ENCODE results near the gene SELPLG.
"Not testable (repeated sequence)": the region's sequence is repeated elsewhere in the genome, so short reads cannot be mapped to it uniquely, and the experiment has no call there.

Gene SELPLG

DNA sequence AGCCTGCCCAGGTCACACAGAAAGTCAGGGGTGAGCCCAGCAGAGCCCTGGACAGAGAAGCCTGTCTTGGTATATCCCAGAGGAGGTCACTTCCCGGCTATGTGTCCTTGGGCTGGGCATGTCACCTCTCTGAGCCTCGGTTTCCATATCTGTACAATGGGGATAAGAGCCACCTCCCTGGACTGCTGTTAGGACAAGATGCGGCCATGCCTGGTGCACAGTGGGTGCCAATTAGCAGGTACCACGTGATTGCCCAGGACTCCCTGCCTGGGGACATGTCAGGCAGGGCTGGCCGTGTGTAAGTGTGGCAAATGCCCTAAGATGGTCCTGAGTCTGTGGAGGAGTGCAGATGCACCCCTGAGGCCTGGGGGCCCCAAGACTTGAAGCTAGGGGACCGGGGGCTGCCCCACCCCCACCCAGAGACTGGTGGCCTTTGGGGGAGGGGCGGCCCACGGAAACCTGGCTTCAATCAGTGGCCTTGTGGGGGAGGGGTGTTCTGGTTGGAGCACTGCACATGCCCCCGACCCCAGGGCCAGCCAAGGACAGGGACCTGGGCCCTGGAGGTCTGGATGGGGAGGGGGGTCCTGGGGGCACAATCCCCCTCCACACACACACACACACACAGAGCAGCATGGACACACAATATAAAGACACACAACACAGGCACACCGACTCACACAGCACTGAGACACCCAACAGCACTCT, 36.7 kb downstream of the SELPLG start:
- Histone ChIP-seq H2AFZ (ENCODE audit: low read depth, low read length) (no peak overlapping the region), H3K4me1 (ENCODE audit: insufficient read depth, low read length) (peaks cover 15% of the 10 kb centered on the region), H3K4me3 (ENCODE audit: low read length) (no peak overlapping the region), H3K9me3 (ENCODE audit: low read length) (no peaks in the 10 kb centered on the region), H3K36me3 (ENCODE audit: insufficient read depth, low read length) (no peaks in the 10 kb centered on the region), H3K27me3 (ENCODE audit: insufficient read depth, low read length) (no peaks in the 10 kb centered on the region)

- no peak overlapping the region for H3K4me3 ChIP-seq (ENCODE audit: low read length)
- no peaks in the 10 kb centered on the region for H3K9me3 ChIP-seq (ENCODE audit: low read length)
- no peaks in the 10 kb centered on the region for H3K27me3 ChIP-seq (ENCODE audit: insufficient read depth, low read length)
- H3K36me3 ChIP-seq (ENCODE audit: insufficient read depth, low read length) = no peaks in the 10 kb centered on the region
- no peak overlapping the region for H2AFZ ChIP-seq (ENCODE audit: low read depth, low read length)
- peaks cover 11% of the 10 kb centered on the region for H3K4me1 ChIP-seq (ENCODE audit: insufficient read depth, low read length)
Measured at GRCh38 chr12:108595711-108596647, 37.7 kb downstream of the SELPLG start.

- H3K4me3 ChIP-seq (ENCODE audit: low read length) = no peak overlapping the region
- peaks cover 11% of the 10 kb centered on the region for H3K4me1 ChIP-seq (ENCODE audit: insufficient read depth, low read length)
- H3K36me3 ChIP-seq (ENCODE audit: insufficient read depth, low read length) = no peaks in the 10 kb centered on the region
- no peaks in the 10 kb centered on the region for H3K9me3 ChIP-seq (ENCODE audit: low read length)
- no peaks in the 10 kb centered on the region for H3K27me3 ChIP-seq (ENCODE audit: insufficient read depth, low read length)
- no peak overlapping the region for H2AFZ ChIP-seq (ENCODE audit: low read depth, low read length)
Measured at GRCh38 chr12:108594960-108595710, 38.6 kb downstream of the SELPLG start.

- no peak overlapping the region for H3K4me3 ChIP-seq (ENCODE audit: low read length)
- H3K4me1 ChIP-seq (ENCODE audit: insufficient read depth, low read length) = peaks cover 12% of the 10 kb centered on the region
- H3K9me3 ChIP-seq (ENCODE audit: low read length) = no peaks in the 10 kb centered on the region
Measured at GRCh38 chr12:108594323-108594903, 39.3 kb downstream of the SELPLG start.

DNA sequence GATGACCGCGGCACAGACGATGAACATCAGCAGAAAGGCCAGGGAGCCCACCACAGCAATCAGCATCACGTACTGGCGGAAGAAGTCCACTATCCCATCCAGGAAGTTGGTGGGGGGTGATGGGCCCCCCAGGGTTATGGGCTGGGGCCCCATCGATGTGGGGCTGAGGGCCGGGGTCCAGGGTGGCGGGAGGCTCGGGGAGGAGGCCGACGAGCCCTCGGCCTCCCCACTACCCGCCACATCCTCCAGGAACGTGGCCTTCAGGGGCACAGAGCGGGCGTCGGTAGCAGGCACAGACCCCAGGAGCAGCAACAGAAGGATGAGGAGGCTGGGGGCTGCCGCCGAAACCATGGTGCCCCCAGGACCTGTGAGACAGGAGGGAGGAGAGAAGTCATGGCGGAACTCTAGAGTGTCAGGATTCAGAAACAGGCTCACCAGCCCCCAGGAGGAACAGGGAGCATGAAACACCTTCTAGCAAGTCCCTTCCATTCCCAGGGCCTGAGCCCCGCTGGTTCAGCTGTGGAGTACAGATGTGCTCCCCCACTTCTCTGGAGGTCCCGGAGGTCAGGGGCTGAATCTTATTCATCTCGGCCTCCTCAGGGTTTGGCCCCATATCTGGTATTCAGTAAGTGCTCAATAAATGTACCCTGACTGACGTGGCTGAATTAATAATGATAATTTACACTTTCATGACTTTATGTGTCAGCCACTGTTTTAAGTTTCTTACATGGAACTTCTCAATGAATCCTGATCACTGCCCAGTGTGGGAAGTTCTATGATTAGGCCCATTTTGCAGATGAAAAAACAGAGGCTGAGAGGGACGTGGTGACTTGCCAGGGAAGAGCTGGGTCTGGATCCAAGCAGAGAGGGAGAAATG, 41.4 kb downstream of the SELPLG start:
- Histone ChIP-seq H3K9me3 (ENCODE audit: low read length) (no peaks in the 10 kb centered on the region), H3K36me3 (ENCODE audit: insufficient read depth, low read length) (no peaks in the 10 kb centered on the region), H2AFZ (ENCODE audit: low read depth, low read length) (no peak overlapping the region), H3K27me3 (ENCODE audit: insufficient read depth, low read length) (no peaks in the 10 kb centered on the region), H3K4me1 (ENCODE audit: insufficient read depth, low read length) (peaks cover 8% of the 10 kb centered on the region), H3K4me3 (ENCODE audit: low read length) (no peak overlapping the region)

More at GRCh38 chr12:108594323-108594903, 39.3 kb downstream of the SELPLG start:
- Histone ChIP-seq H3K27me3 (ENCODE audit: insufficient read depth, low read length) (no peaks in the 10 kb centered on the region), H3K36me3 (ENCODE audit: insufficient read depth, low read length) (no peaks in the 10 kb centered on the region), H2AFZ (ENCODE audit: low read depth, low read length) (no peak overlapping the region)

DNA sequence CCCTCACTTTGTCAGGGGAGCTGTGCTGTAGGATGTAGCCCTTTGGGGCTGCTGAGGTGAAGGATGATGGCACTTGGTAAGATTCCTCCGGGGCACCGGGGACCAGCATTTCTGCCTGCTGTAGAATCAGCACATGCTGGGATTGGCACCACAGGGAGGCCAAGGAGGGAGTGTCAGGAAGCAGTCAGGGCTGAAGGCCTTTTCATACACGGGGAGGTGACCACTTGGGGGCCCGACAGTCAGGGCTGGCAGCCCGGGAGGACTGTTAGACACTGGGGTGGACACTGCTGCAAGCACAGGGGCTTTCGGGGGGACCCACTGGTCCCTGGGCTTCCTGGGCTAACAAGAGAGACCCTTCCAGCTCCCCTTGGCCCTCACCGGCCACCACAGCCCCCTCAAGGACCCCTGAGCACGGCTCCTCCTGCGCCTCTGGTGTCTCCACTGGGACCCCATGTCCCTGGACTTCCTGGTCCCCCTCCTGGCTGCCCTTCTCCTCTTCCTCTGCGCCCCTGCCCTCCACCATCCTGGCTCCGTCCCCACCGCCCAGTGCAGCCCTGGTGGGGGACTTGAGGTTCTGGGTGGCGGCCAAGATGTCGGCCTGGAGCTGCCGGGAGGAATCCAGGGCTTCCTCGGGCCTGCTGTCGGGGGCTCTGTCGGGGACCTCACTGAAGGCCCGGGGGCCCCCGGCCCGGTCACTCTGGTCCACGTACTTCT, 42.3 kb downstream of the SELPLG start:
- no peaks in the 10 kb centered on the region for H3K36me3 ChIP-seq (ENCODE audit: insufficient read depth, low read length)

GRCh38 chr12:108590463-108590862, 43.2 kb downstream of the SELPLG start:
- H3K36me3 ChIP-seq (ENCODE audit: insufficient read depth, low read length); H3K27me3 ChIP-seq (ENCODE audit: insufficient read depth, low read length); H3K4me3 ChIP-seq (ENCODE audit: low read length); H3K9me3 ChIP-seq (ENCODE audit: low read length); H3K4me1 ChIP-seq (ENCODE audit: insufficient read depth, low read length); H2AFZ ChIP-seq (ENCODE audit: low read depth, low read length): not testable (repeated sequence)

More for the DNA sequence above, 42.3 kb downstream of the SELPLG start:
- peaks cover 7% of the 10 kb centered on the region for H3K4me1 ChIP-seq (ENCODE audit: insufficient read depth, low read length)
- H3K4me3 ChIP-seq (ENCODE audit: low read length) = no peak overlapping the region
- H2AFZ ChIP-seq (ENCODE audit: low read depth, low read length) = no peak overlapping the region
- H3K27me3 ChIP-seq (ENCODE audit: insufficient read depth, low read length) = no peaks in the 10 kb centered on the region
- H3K9me3 ChIP-seq (ENCODE audit: low read length) = no peaks in the 10 kb centered on the region

- H2AFZ ChIP-seq (ENCODE audit: low read depth, low read length) = no peak overlapping the region
- H3K4me3 ChIP-seq (ENCODE audit: low read length) = no peak overlapping the region
- peaks cover 7% of the 10 kb centered on the region for H3K4me1 ChIP-seq (ENCODE audit: insufficient read depth, low read length)
- no peaks in the 10 kb centered on the region for H3K9me3 ChIP-seq (ENCODE audit: low read length)
- no peaks in the 10 kb centered on the region for H3K36me3 ChIP-seq (ENCODE audit: insufficient read depth, low read length)
- H3K27me3 ChIP-seq (ENCODE audit: insufficient read depth, low read length) = no peaks in the 10 kb centered on the region
Measured at GRCh38 chr12:108589840-108590229, 43.9 kb downstream of the SELPLG start.

- H3K9me3 ChIP-seq (ENCODE audit: low read length) = no peaks in the 10 kb centered on the region
- peaks cover 7% of the 10 kb centered on the region for H3K4me1 ChIP-seq (ENCODE audit: insufficient read depth, low read length)
- no peak overlapping the region for H3K4me3 ChIP-seq (ENCODE audit: low read length)
- H2AFZ ChIP-seq (ENCODE audit: low read depth, low read length) = no peak overlapping the region
- H3K27me3 ChIP-seq (ENCODE audit: insufficient read depth, low read length) = no peaks in the 10 kb centered on the region
- H3K36me3 ChIP-seq (ENCODE audit: insufficient read depth, low read length) = no peaks in the 10 kb centered on the region
Measured at GRCh38 chr12:108589028-108589839, 44.5 kb downstream of the SELPLG start.

DNA sequence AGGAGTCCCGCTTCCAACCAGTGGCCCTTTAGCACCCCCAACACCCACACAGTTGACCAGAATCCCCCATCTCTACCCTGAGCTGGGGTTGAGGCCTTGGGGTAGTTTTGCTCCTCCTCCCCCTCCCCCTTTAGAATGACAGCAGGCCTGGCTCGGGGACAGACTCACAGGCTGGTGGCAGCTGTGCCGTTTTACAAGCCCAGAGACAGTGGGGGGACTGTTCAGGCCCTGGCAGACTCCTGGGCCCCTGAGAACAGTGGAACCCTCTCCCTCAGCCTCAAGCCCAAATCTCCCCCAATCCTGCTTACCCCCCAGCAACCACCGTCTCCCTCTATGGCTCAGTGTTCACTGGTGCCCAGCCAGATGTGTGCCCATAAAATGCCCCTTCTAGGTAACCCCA, 45.9 kb downstream of the SELPLG start:
- no peaks in the 10 kb centered on the region for H3K27me3 ChIP-seq (ENCODE audit: insufficient read depth, low read length)
- H3K4me1 ChIP-seq (ENCODE audit: insufficient read depth, low read length) = peaks cover 7% of the 10 kb centered on the region
- no peak overlapping the region for H3K4me3 ChIP-seq (ENCODE audit: low read length)
- no peaks in the 10 kb centered on the region for H3K9me3 ChIP-seq (ENCODE audit: low read length)
- H3K36me3 ChIP-seq (ENCODE audit: insufficient read depth, low read length) = no peaks in the 10 kb centered on the region
- H2AFZ ChIP-seq (ENCODE audit: low read depth, low read length) = no peak overlapping the region

DNA sequence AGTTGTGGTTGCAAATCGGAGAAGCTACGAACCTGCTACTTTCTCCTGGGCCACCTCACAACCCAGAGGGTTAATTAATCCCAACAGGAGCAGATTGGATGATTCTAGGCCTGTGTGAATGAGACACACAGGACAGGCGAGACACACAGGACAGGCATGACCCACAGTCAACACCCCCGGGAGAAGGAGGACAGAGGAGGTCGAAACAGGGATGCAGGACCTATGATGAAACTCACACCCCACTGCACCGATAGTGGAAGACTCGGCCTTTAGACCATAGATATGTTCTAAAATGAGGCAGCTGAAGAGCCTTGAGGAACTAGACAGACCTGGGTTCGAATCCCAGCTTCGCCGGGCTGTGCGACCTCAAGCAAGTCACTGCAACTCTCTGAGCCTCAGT, 47.4 kb downstream of the SELPLG start:
- Histone ChIP-seq H2AFZ (ENCODE audit: low read depth, low read length) (no peak overlapping the region), H3K4me3 (ENCODE audit: low read length) (no peak overlapping the region), H3K4me1 (ENCODE audit: insufficient read depth, low read length) (peaks cover 7% of the 10 kb centered on the region), H3K36me3 (ENCODE audit: insufficient read depth, low read length) (no peaks in the 10 kb centered on the region), H3K27me3 (ENCODE audit: insufficient read depth, low read length) (no peaks in the 10 kb centered on the region), H3K9me3 (ENCODE audit: low read length) (no peaks in the 10 kb centered on the region)

Measured in neuron (in vitro differentiated cells).